Measurements from ENCODE around the gene HNRNPH3.
"Not testable (repeated sequence)": the region's sequence is repeated elsewhere in the genome, so short reads cannot be mapped to it uniquely, and the experiment has no call there.

HNRNPH3 gene

GRCh38 chr10:68331455-68332258 is at the start of gene HNRNPH3:
Gene HNRNPH3, plus strand, starts transcription at chr10:68332064. Its CDS starts 5,158 bp downstream, at chr10:68337222.
- peak; percentile 98 for DNase-seq

GRCh38 chr10:68284062-68285001 is 47.5 kb upstream of the HNRNPH3 start:
- no peak for DNase-seq

GRCh38 chr10:68288717-68289116 is 43.1 kb upstream of the HNRNPH3 start:
- no peak for DNase-seq

- DNase-seq = no peak
Observed at GRCh38 chr10:68290736-68291135, 41.1 kb upstream of the HNRNPH3 start.

GRCh38 chr10:68296843-68297663 is 34.8 kb upstream of the HNRNPH3 start:
- DNase-seq = no peak

GRCh38 chr10:68301301-68301700 is 30.6 kb upstream of the HNRNPH3 start:
- DNase-seq = no peak

GRCh38 chr10:68301790-68302502 is 29.9 kb upstream of the HNRNPH3 start:
- peak; percentile 13 for DNase-seq

GRCh38 chr10:68302503-68302823 is 29.4 kb upstream of the HNRNPH3 start:
- DNase-seq = no peak

- DNase-seq = no peak
Observed at GRCh38 chr10:68302871-68303270, 29.0 kb upstream of the HNRNPH3 start.

GRCh38 chr10:68303849-68304412 is 27.9 kb upstream of the HNRNPH3 start:
- no peak for DNase-seq

GRCh38 chr10:68305854-68306253 is 26.0 kb upstream of the HNRNPH3 start:
- no peak for DNase-seq

GRCh38 chr10:68310531-68310930 is 21.3 kb upstream of the HNRNPH3 start:
- DNase-seq = no peak

- not testable (repeated sequence) for DNase-seq
Observed at GRCh38 chr10:68314930-68315329, 16.9 kb upstream of the HNRNPH3 start.

- no peak for DNase-seq
Observed at GRCh38 chr10:68315582-68315981, 16.3 kb upstream of the HNRNPH3 start.

GRCh38 chr10:68318331-68319059 is 13.4 kb upstream of the HNRNPH3 start:
- no peak for DNase-seq

- not testable (repeated sequence) for DNase-seq
Observed at GRCh38 chr10:68324396-68324795, 7.5 kb upstream of the HNRNPH3 start.

GRCh38 chr10:68327889-68328786 is 3.7 kb upstream of the HNRNPH3 start:
- no peak for DNase-seq

GRCh38 chr10:68329506-68329861 is 2.4 kb upstream of the HNRNPH3 start:
- no peak for DNase-seq

GRCh38 chr10:68330852-68331454 is 911 bp upstream of the HNRNPH3 start:
- DNase-seq = no peak

Measured in activated CD4-positive, alpha-beta T cell treated with anti-CD3 and anti-CD28 coated beads, Interleukin-2, amount 50 U/mL, for 16 hours (primary cell).